Right cardiac atrium (tissue), 5 donors: Measurements from ENCODE around the gene DES. TPM values are rescaled to one million over a fixed set of nuclear protein-coding genes. Genes with fewer than 3 reads are reported as not detected.

ENCODE experiments used
- ATAC-seq, 2 donors: fragments of 200-7000 bp; cut with Tn5 transposase; one replicate each; pipeline versions ENCODE4 v1.8.0 to v1.9.1; 2020; ENCODE audit warnings: moderate library complexity in 2 of 2, mild to moderate bottlenecking in 1 of 2
- DNase-seq, 3 donors: peaks; one replicate each; pipeline ENCODE4 v3.0.0-alpha.2; 2020
- H3K27ac ChIP-seq: one replicate; pipeline ENCODE4 v1.5.1; 2013; ENCODE audit warnings: mild to moderate bottlenecking, low read length, control low read depth, moderate library complexity
- H3K27me3 ChIP-seq: one replicate; pipeline ENCODE4 v1.6.1; 2013; ENCODE audit not compliant: control insufficient read depth, insufficient read depth
- H3K4me1 ChIP-seq: one replicate; pipeline ENCODE4 v1.6.1; 2013; ENCODE audit warnings: low read length; ENCODE audit not compliant: control insufficient read depth, insufficient read depth
- H3K4me3 ChIP-seq: one replicate; pipeline ENCODE4 v1.5.1; 2013; ENCODE audit warnings: low read length, control low read depth
- H3K9me3 ChIP-seq: one replicate; pipeline ENCODE4 v1.6.1; 2013; ENCODE audit warnings: low read length; ENCODE audit not compliant: control insufficient read depth
- WGBS: extraction: QIAGEN DNeasy Blood & Tissue Kit; methylation state at CpG from one replicate; pipeline ENCODE4 v1.1.7; 2013; 5-methylcytosine and 5-hydroxymethylcytosine counted together
- intact Hi-C, 4 donors: fragments of 100-400 bp; cut with DNase I; formaldehyde crosslinking; loops; one replicate each; pipeline versions ENCODE4 v1.11.0 to v1.14.0; 2022 to 2023
- long read RNA-seq, 4 donors: library from polyadenylated mRNA; unstranded; transcript quantifications; one replicate each; pipeline ENCODE4 v2.0.0, GENCODE V29; 2020 to 2021
- polyA plus RNA-seq: library from polyadenylated mRNA; stranded (reverse); fragments of 200-250 nt; gene quantifications from one replicate; pipeline ENCODE4 v1.2.3, GENCODE V29; 2013
- total RNA-seq, 4 donors: library from RNA; stranded (reverse); fragmentation: NEBNext Ultra II Directional; extraction: Animal tissue kit (Norgen Biotek cat#: 25700); gene quantifications; one replicate each; pipeline ENCODE4 v1.2.1, GENCODE V29; 2021
- donor health status: healthy with polysubstance abuse.
- donor health status: DM: no; HTN: yes; CAD: no.
- donor health status: DM: no; HTN: no; CAD: no.
- donor health status: DM: no; HTN: yes; CAD: no; lungs with severe emphysema.
- donor health status: DM: yes; HTN: yes; CAD: no.

DES gene
- over 10,000 TPM in 1 of 4 donors, 1,000 to 10,000 TPM in 3; 6,970 to 10,932 (median 7,338) TPM for total RNA-seq
- 9,146 TPM for polyA plus RNA-seq
- long read RNA-seq, donor 1, transcript DES-201 (9 exons, 2,248 nt), result major isoform, 22,110 of 23,518 reads
- long read RNA-seq, donor 1, transcript DES-203 (2 exons, 462 nt), result minor isoform, 12 of 23,518 reads
- long read RNA-seq, donor 1, partial matches to known transcripts, result 1,139 of 23,518 reads
- long read RNA-seq, donor 1, other reads (novel, unspliced or antisense), result 257 of 23,518 reads
- long read RNA-seq, donor 2, transcript DES-201 (9 exons, 2,248 nt), result major isoform, 15,589 of 16,278 reads
- long read RNA-seq, donor 2, transcript DES-203 (2 exons, 462 nt), result minor isoform, 14 of 16,278 reads
- long read RNA-seq, donor 2, partial matches to known transcripts, result 489 of 16,278 reads
- long read RNA-seq, donor 2, other reads (novel, unspliced or antisense), result 186 of 16,278 reads
- long read RNA-seq, donor 3, transcript DES-203 (2 exons, 462 nt), result minor isoform, 47 of 73,265 reads
- long read RNA-seq, donor 3, transcript DES-201 (9 exons, 2,248 nt), result major isoform, 70,554 of 73,265 reads
- long read RNA-seq, donor 3, partial matches to known transcripts, result 1,272 of 73,265 reads
- long read RNA-seq, donor 3, other reads (novel, unspliced or antisense), result 1,392 of 73,265 reads
- long read RNA-seq, donor 4, transcript DES-203 (2 exons, 462 nt), result minor isoform, 11 of 21,983 reads
- long read RNA-seq, donor 4, transcript DES-201 (9 exons, 2,248 nt), result major isoform, 21,101 of 21,983 reads
- long read RNA-seq, donor 4, partial matches to known transcripts, result 458 of 21,983 reads
- long read RNA-seq, donor 4, other reads (novel, unspliced or antisense), result 413 of 21,983 reads

DNA sequence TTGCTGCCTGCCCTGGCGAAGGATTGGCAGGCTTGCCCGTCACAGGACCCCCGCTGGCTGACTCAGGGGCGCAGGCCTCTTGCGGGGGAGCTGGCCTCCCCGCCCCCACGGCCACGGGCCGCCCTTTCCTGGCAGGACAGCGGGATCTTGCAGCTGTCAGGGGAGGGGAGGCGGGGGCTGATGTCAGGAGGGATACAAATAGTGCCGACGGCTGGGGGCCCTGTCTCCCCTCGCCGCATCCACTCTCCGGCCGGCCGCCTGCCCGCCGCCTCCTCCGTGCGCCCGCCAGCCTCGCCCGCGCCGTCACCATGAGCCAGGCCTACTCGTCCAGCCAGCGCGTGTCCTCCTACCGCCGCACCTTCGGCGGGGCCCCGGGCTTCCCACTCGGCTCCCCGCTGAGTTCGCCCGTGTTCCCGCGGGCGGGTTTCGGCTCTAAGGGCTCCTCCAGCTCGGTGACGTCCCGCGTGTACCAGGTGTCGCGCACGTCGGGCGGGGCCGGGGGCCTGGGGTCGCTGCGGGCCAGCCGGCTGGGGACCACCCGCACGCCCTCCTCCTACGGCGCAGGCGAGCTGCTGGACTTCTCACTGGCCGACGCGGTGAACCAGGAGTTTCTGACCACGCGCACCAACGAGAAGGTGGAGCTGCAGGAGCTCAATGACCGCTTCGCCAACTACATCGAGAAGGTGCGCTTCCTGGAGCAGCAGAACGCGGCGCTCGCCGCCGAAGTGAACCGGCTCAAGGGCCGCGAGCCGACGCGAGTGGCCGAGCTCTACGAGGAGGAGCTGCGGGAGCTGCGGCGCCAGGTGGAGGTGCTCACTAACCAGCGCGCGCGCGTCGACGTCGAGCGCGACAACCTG, at the start of gene DES:
Gene DES, plus strand, starts transcription at position 223 of the 857 bp plus-strand sequence. Its CDS starts 86 bp downstream, at position 309.
- peak within 1 kb of the TSS; percentile 95 for H3K27ac ChIP-seq
- WGBS, result 6% methylated on average over 98 of the region's 98 CpGs
- ATAC-seq, result peak; percentile 67 to 73
- H3K9me3 ChIP-seq, result no peaks in the 10 kb centered on the region
- intact Hi-C loops, result no loop called here
- H3K27me3 ChIP-seq, result no peaks in the 10 kb centered on the region
- H3K4me1 ChIP-seq, result no peaks in the 10 kb centered on the region
- peak; percentile 67 to 92 (median 87) for DNase-seq
- peak within 1 kb of the TSS; percentile 51 for H3K4me3 ChIP-seq

DNA sequence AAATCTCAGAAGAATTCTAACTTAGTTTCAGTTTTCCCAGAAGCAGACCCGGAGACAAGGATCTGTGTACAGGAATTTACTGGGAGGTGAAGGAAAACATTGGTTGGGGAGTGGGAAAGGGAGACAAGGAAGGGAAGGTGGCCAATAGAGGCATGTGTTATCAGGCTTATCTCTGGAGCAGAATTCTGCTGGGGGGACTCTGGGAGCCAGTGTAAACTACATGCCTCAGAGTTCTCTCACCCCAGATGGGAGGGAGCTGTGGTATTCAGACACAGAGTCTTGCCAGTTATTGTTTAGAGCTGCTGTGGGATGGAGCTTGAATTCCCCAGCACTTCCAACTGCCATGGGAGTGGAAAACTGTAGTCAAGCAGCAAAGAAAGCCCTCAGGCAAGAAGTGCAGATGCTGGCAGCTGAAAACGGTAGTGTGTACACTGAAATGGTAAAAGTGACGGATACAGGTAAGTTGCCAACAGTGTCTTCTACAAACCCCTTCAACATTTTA, 49.4 kb upstream of the DES start:
- DNase-seq (peak in 2 of 3 donors; percentile 23 to 58), ATAC-seq (peak; percentile 96 to 97)
- Histone ChIP-seq H3K4me1 (peaks cover 5% of the 10 kb centered on the region), H3K27me3 (no peaks in the 10 kb centered on the region), H3K4me3 (no peak overlapping the region), H3K27ac (peak overlapping the region; percentile 80), H3K9me3 (no peaks in the 10 kb centered on the region)
- intact Hi-C loops, result no loop called here
- 24% methylated on average over 3 of the region's 3 CpGs for WGBS

DNA sequence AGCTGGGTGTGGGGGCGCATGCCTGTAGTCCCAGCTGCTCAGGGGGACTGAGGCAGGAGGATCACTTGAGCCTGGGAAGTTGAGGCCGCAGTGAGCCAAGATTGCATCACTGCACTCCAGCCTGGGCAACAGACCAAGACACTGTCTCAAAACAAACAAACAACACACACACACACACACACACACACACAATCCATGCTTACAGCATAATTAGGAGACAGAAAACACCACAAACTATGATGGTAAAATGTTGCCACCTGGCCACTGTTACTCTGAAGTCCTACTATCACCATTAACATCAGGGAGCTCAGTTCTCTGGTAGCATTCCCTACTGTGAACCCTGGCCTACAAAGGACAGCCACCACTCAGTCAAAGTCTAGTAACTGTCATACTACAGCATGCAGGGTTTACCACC, 48.7 kb upstream of the DES start:
- intact Hi-C loops, result no loop called here
- ATAC-seq (peak; percentile 74 to 77), DNase-seq (peak; percentile 62 to 87 (median 78))
- Histone ChIP-seq H3K4me3 (no peak overlapping the region), H3K27ac (peak overlapping the region; percentile 80), H3K9me3 (no peaks in the 10 kb centered on the region), H3K27me3 (no peaks in the 10 kb centered on the region), H3K4me1 (peaks cover 5% of the 10 kb centered on the region)
- WGBS, result 17% methylated on average over 2 of the region's 2 CpGs

DNA sequence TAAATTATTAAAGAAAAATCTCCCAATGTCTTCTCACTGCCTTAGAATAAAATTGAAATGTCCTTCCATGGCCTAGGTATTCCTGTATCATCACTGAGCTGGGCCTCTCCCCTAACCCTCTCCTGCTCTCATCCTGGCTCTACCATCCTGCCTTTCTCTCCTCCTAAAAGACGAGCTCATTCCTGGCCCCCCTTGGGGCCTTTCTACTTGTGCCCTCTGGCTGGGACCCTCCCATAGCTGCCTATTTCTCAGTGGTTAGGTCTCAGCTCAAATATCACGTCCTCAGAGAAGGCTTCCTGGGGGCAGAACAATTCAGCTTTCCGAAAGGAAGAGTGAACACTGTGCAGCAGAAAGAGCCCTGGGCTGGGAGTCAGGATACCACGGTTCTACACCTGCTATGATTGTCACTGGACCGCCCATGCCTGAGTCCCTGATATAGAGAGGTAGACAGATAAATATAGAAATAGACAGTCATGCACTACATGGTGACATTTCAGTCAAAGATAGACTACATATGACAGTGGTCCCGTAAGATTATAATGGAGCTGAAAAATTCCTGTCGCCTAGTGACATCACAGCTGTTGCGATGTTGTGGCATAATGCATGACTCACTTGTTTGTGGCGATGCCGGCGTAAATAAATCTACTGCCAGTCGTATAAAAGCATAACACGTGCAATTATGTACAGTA, 39.9 kb upstream of the DES start:
- Histone ChIP-seq H3K27ac (no peak overlapping the region), H3K27me3 (no peaks in the 10 kb centered on the region), H3K9me3 (no peaks in the 10 kb centered on the region), H3K4me1 (no peaks in the 10 kb centered on the region), H3K4me3 (no peak overlapping the region)
- intact Hi-C loops, result no loop called here
- ATAC-seq (peak in 1 of 2 donors; percentile 9), DNase-seq (no peak)
- WGBS, result 87% methylated on average over 13 of the region's 13 CpGs

DNA sequence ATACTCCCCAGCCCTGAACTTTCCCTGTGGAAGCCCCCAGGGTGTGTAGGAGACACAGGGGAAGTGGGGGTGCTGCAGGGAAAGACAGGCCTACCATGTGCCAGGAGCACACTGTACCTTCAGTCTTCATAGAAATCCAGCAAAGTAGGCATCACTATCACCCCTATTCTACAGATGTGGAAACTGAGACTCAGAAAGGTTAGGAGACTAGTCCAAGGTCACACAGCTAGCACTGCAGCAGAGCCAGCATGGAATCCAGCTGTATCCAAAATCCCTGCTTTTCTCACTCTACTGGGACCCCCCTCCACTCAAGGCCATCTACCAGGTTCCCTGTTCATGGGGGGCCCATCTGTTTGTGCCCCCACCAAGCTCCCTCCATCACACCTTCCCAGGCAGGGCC, 37.3 kb upstream of the DES start:
- Histone ChIP-seq H3K9me3 (no peaks in the 10 kb centered on the region), H3K27me3 (no peaks in the 10 kb centered on the region), H3K4me1 (no peaks in the 10 kb centered on the region), H3K27ac (no peak overlapping the region), H3K4me3 (no peak overlapping the region)
- intact Hi-C loops, result no loop called here
- DNase-seq, result no peak
- no peak for ATAC-seq

DNA sequence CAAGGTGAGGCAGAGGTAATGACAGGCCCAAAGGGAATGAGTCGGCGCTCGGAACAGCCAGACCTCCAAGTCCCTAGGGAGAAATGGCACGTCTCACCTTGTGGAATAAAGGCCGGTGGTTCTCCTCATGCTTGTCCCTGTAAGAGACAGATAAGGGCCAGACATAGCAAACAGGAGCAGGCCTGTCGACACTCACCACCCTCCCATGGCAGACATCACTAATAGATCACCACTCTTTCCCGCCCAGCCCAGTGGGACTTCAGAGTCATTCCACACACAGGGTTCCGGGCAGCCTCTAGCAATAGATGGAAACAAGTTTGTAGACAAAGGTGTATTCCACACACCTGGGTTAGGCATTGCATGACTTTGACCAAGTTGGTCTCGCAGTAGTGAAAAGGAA, 36.7 kb upstream of the DES start:
- Histone ChIP-seq H3K4me1 (peaks cover under 1% of the 10 kb centered on the region), H3K27ac (no peak overlapping the region), H3K27me3 (no peaks in the 10 kb centered on the region), H3K9me3 (no peaks in the 10 kb centered on the region), H3K4me3 (no peak overlapping the region)
- 77% methylated on average over 9 of the region's 9 CpGs for WGBS
- DNase-seq (no peak), ATAC-seq (no peak)
- intact Hi-C loops, result no loop called here

DNA sequence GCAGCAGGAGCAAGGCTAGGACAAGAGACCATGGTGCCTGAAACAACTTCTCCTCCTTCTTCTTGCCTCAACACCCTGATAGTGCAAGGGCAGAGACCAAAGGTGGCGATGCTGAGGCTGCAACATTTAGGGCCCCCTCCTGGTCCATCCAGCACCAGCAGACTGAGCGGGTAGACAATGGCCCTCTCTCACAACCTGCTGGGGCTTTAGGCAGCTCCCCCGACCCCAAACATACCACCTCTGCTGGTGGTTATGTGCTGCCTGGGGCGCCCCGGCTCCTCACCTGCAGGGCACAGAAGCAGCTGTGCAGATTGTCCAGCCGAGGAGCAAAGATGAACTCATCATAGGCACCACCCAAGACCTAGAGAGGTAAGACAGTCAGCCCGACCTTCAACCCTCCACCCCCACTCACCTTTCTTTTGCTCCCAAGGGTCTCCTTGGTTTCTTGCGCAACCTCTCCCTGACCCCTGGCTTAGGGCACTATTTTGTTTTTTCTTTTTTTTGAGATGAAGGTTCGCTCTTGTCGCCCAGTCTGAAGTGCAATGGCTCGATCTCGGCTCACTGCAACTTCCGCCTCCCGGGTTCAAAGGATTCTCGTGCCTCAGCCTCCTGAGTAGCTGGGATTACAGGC, 34.0 kb upstream of the DES start:
- intact Hi-C loops, result no loop called here
- ATAC-seq, result no peak
- Histone ChIP-seq H3K4me1 (peaks cover 2% of the 10 kb centered on the region), H3K9me3 (no peaks in the 10 kb centered on the region), H3K27me3 (no peaks in the 10 kb centered on the region), H3K27ac (no peak overlapping the region), H3K4me3 (no peak overlapping the region)
- DNase-seq, result no peak
- 87% methylated on average over 15 of the region's 15 CpGs for WGBS

DNA sequence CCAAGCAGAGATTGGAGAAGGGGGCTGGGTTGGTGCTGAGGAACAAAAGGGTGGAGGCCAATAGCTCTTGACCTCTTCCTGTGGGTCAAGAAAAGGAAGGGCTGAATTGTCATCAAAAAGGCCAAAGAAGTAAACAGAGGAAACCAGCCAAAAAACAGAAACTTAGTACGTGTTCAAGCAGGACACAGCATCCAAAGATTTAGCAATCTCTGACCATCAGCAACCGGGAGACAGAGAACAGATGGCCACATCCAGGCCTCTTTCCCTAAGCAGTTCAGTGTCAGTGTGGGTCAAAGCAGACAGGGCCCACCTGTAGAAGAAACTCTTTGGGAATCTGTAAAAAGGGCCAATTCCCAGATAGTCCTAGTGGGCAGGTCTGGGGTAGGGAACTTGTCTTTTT, 33.3 kb upstream of the DES start:
- no peak overlapping the region for H3K27ac ChIP-seq
- intact Hi-C loops, result no loop called here
- ATAC-seq (no peak), DNase-seq (no peak)
- WGBS, result 40% methylated on average over 2 of the region's 2 CpGs
- no peaks in the 10 kb centered on the region for H3K9me3 ChIP-seq
- peaks cover 2% of the 10 kb centered on the region for H3K4me1 ChIP-seq
- H3K4me3 ChIP-seq, result no peak overlapping the region
- no peaks in the 10 kb centered on the region for H3K27me3 ChIP-seq

DNA sequence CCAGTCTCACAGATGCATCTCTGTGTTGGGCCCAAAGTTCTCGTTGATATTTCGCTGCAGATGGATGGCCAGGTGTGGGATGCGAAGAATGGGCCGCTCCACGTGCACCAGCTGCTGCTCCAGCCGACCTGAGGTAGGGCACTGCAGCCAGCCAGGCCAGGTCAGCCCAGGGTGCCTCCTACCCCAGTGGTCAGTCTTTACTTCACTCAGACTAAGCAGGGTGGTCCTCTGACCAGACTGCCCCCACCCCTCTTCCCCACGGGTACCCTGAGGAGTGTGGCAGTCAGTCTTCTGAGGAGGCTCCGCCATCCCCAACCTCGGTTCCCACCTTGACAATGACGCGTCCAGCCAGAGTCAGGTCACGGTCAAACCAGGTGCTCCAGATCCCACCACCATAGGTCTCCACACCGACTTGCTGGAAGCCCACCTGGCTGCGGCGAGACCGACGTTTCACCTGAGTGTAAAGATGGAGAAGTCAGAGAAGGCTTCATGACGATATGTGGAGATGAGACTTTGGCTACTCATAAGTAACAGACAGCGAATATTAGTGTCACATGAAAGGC, 32.1 kb upstream of the DES start:
- peaks cover 2% of the 10 kb centered on the region for H3K4me1 ChIP-seq
- H3K9me3 ChIP-seq, result no peaks in the 10 kb centered on the region
- no peak for ATAC-seq
- H3K27me3 ChIP-seq, result no peaks in the 10 kb centered on the region
- no peak overlapping the region for H3K4me3 ChIP-seq
- intact Hi-C loops, result no loop called here
- DNase-seq, result peak in 2 of 3 donors; percentile 55 to 69
- H3K27ac ChIP-seq, result no peak overlapping the region
- WGBS, result 95% methylated on average over 19 of the region's 19 CpGs
